ENCODE results near the gene MT4. TPM values are rescaled to one million over a fixed set of nuclear protein-coding genes. Genes with fewer than 3 reads are reported as not detected.

Gene MT4
- polyA plus RNA-seq, 1 experiment = not detected

- Histone ChIP-seq H3K27ac (ENCODE audit: low read depth, low read length) (no peak overlapping the region), H3K27me3 (ENCODE audit: control insufficient read depth, insufficient read depth, low read length) (no peaks in the 10 kb centered on the region), H3K4me3 (ENCODE audit: low read depth, low read length) (no peak overlapping the region), H3K9me3 (ENCODE audit: control insufficient read depth, insufficient read depth, low read length) (no peaks in the 10 kb centered on the region)
- DNase-seq (ENCODE audit: low read depth, low spot score) = no peak
- POLR2A ChIA-PET = interaction anchor here (0.6 to 1.4 kb wide), 4 partner anchors 10 to 81 kb away, joined by 4 to 8 read pairs (median 5); partner anchors contain the start of genes BBS2 and MT1E
- TF ChIP-seq, protein P1, sequence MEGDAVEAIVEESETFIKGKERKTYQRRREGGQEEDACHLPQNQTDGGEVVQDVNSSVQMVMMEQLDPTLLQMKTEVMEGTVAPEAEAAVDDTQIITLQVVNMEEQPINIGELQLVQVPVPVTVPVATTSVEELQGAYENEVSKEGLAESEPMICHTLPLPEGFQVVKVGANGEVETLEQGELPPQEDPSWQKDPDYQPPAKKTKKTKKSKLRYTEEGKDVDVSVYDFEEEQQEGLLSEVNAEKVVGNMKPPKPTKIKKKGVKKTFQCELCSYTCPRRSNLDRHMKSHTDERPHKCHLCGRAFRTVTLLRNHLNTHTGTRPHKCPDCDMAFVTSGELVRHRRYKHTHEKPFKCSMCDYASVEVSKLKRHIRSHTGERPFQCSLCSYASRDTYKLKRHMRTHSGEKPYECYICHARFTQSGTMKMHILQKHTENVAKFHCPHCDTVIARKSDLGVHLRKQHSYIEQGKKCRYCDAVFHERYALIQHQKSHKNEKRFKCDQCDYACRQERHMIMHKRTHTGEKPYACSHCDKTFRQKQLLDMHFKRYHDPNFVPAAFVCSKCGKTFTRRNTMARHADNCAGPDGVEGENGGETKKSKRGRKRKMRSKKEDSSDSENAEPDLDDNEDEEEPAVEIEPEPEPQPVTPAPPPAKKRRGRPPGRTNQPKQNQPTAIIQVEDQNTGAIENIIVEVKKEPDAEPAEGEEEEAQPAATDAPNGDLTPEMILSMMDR (IDR thresholded peaks at IDR 0.05; ENCODE audit: low read depth, low read length) = peak; percentile 78
- CTCF ChIA-PET = interaction anchor here (0.6 to 2.4 kb wide), 23 partner anchors 8 to 1208 kb away, joined by 3 to 35 read pairs (median 4); partner anchors contain the start of genes BBS2 and OGFOD1
Measured at GRCh38 chr16:56600398-56600999, 35.6 kb downstream of the MT4 start.

DNA sequence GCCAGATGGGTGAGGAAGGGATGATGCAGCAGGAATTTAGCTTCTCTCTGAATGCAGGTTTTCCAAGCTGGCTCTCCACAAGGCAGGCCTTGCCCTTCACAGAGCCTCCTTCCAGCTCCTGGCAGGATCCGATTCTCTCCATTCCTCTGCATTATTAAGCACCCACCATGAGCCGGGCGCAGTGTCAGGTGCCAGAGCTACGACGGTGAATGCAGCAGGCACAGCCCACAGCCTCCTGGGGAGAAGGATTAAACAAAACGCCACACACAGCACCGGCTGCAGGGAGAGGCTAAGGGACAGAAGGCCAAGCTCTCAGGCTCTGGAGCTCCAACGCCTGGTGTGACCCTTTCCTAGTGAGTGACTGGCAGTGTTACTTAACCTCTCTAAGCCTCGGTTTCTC, 36.5 kb downstream of the MT4 start:
- H3K27ac ChIP-seq (ENCODE audit: low read depth, low read length) = no peak overlapping the region
- no peak overlapping the region for H3K4me3 ChIP-seq (ENCODE audit: low read depth, low read length)
- H3K27me3 ChIP-seq (ENCODE audit: control insufficient read depth, insufficient read depth, low read length) = no peaks in the 10 kb centered on the region
- DNase-seq (ENCODE audit: low read depth, low spot score) = no peak
- no peaks in the 10 kb centered on the region for H3K9me3 ChIP-seq (ENCODE audit: control insufficient read depth, insufficient read depth, low read length)
- TF ChIP-seq, protein P1 (IDR thresholded peaks at IDR 0.05; ENCODE audit: low read depth, low read length) = no peak
- POLR2A ChIA-PET = interaction anchor here (1.4 kb wide), 1 partner anchor 82 kb away, joined by 4 read pairs; the partner anchor contains the start of gene BBS2
- CTCF ChIA-PET = interaction anchor here (0.9 to 2.4 kb wide), 9 partner anchors 8 to 123 kb away, joined by 3 to 35 read pairs (median 7); partner anchors contain the start of gene BBS2

- Histone ChIP-seq H3K27me3 (ENCODE audit: control insufficient read depth, insufficient read depth, low read length) (no peaks in the 10 kb centered on the region), H3K9me3 (ENCODE audit: control insufficient read depth, insufficient read depth, low read length) (no peaks in the 10 kb centered on the region; the same call in 1 of the 2 replicates), H3K27ac (ENCODE audit: low read depth, low read length) (peak overlapping the region; percentile 11), H3K4me3 (ENCODE audit: low read depth, low read length) (no peak overlapping the region)
- ChIA-PET CTCF (interaction anchor here (4.0 kb wide), 1 partner anchor 99 kb away, joined by 37 read pairs; no protein-coding TSS in a partner anchor), POLR2A (interaction anchor here (1.1 kb wide), 1 partner anchor 22 kb away, joined by 6 read pairs; the partner anchor contains the start of gene MT1E)
- no peak for DNase-seq (ENCODE audit: low read depth, low spot score)
- TF ChIP-seq, protein P1 (IDR thresholded peaks at IDR 0.05; ENCODE audit: low read depth, low read length) = peak; percentile 42
Measured at GRCh38 chr16:56603589-56603988, 38.7 kb downstream of the MT4 start.

GRCh38 chr16:56604966-56605365, 40.1 kb downstream of the MT4 start:
- TF ChIP-seq, protein P1 (IDR thresholded peaks at IDR 0.05; ENCODE audit: low read depth, low read length) = no peak
- H3K9me3 ChIP-seq (ENCODE audit: control insufficient read depth, insufficient read depth, low read length) = no peaks in the 10 kb centered on the region; the same call in 1 of the 2 replicates
- no peak overlapping the region for H3K4me3 ChIP-seq (ENCODE audit: low read depth, low read length)
- no peak for DNase-seq (ENCODE audit: low read depth, low spot score)
- H3K27ac ChIP-seq (ENCODE audit: low read depth, low read length) = no peak overlapping the region
- ChIA-PET CTCF (interaction anchor here (0.8 to 4.0 kb wide), 4 partner anchors 28 to 287 kb away, joined by 3 to 37 read pairs (median 4); no protein-coding TSS in a partner anchor), POLR2A (interaction anchor here (8.7 kb wide), 1 partner anchor 20 kb away, joined by 201 read pairs; the partner anchor contains the start of gene MT1E)
- H3K27me3 ChIP-seq (ENCODE audit: control insufficient read depth, insufficient read depth, low read length) = no peaks in the 10 kb centered on the region

DNA sequence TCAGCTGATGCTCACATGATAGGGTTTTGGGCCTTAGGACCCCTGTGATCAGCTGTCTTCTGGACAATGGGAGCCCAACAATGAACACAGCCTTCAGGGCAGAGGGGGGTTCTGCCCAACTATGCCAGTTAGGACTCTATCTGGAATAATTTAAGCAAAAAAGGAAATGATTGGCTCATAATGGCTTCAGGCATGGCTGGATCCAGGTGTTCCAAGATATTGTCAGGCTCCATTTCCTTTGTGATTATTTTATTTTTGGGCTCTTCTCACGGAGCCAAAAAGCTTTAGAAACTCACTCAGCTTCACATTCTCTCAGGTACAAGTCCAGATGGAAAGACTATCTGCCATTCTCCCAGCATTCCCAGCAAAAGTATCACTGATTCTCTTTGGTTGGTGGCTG, 40.6 kb downstream of the MT4 start:
- POLR2A ChIA-PET = interaction anchor here (2.3 to 8.7 kb wide), 2 partner anchors 20 to 154 kb away, joined by 5 to 201 read pairs; partner anchors contain the start of genes MT1E, NUDT21 and OGFOD1

More for the DNA sequence above, 40.6 kb downstream of the MT4 start:
- DNase-seq (ENCODE audit: low read depth, low spot score) = no peak
- TF ChIP-seq, protein P1 (IDR thresholded peaks at IDR 0.05; ENCODE audit: low read depth, low read length) = no peak
- Histone ChIP-seq H3K9me3 (ENCODE audit: control insufficient read depth, insufficient read depth, low read length) (no peaks in the 10 kb centered on the region; the same call in 1 of the 2 replicates), H3K27me3 (ENCODE audit: control insufficient read depth, insufficient read depth, low read length) (no peaks in the 10 kb centered on the region), H3K4me3 (ENCODE audit: low read depth, low read length) (no peak overlapping the region), H3K27ac (ENCODE audit: low read depth, low read length) (peak overlapping the region; percentile 99)
- CTCF ChIA-PET = interaction anchor here (0.8 to 4.0 kb wide), 4 partner anchors 29 to 287 kb away, joined by 3 to 37 read pairs (median 4); no protein-coding TSS in a partner anchor
